A549 (cell line): ENCODE results near the gene UFD1. TPM values are rescaled to one million over a fixed set of nuclear protein-coding genes. Genes with fewer than 3 reads are reported as not detected.

Experiments used
- ATAC-seq, 2 experiments: fragments of 200-7000 bp in 1 of 2; fragments of >200 bp in 1 of 2; cut with Nextera tagmentation in 1 of 2; cut with Tn5 transposase in 1 of 2; 3 replicates each; pipeline versions ENCODE4 v1.8.0 to v1.9.1; 2018 to 2020; ENCODE audit warnings: mild to moderate bottlenecking in 1 of 2, moderate library complexity in 1 of 2
- CTCF ChIA-PET: fragments of 300-600 bp; sonication (Branson Sonifier 250); formaldehyde crosslinking; extraction: SDS; loops from one replicate; lab custom pipeline; 2021; ENCODE audit warnings: antibody characterized with exemption, inconsistent platforms; lab: Yijun Ruan, JAX
- POLR2A ChIA-PET: fragments of 350-600 bp; formaldehyde crosslinking; extraction: SDS; loops from one replicate; lab custom pipeline; 2021; ENCODE audit warnings: antibody characterized with exemption, inconsistent platforms; lab: Yijun Ruan, JAX
- DNase-seq, 2 experiments: peaks; one replicate each; pipeline versions ENCODE4 v3.0.0 to v3.0.0-alpha.2; 2011 to 2016; ENCODE audit warnings: low read depth in 1 of 2, low spot score in 1 of 2
- FAIRE-seq: peaks from 2 replicates; lab custom pipeline; 2011; peaks lifted over from hg19 to GRCh38; lab: Jason Lieb, UNC
- H3K27ac ChIP-seq, 2 experiments: fragments of >200 bp; sonication (Bioruptor Twin); formaldehyde crosslinking; 3 replicates each; pipeline ENCODE4 v1.5.1; 2016 to 2017
- H3K4me1 ChIP-seq: fragments of >200 bp; sonication (Bioruptor Twin); formaldehyde crosslinking; 3 replicates; pipeline ENCODE4 v1.6.1; 2016
- H3K4me2 ChIP-seq: fragments of >200 bp; sonication (Bioruptor Twin); formaldehyde crosslinking; 3 replicates; pipeline ENCODE4 v1.6.1; 2016
- H3K4me3 ChIP-seq: fragments of >200 bp; sonication (Bioruptor Twin); formaldehyde crosslinking; 3 replicates; pipeline ENCODE4 v1.5.1; 2016
- H3K9me3 ChIP-seq: fragments of >200 bp; sonication (Bioruptor Twin); formaldehyde crosslinking; 3 replicates; pipeline ENCODE4 v1.6.1; 2016
- CBX8 ChIP-seq: fragments of 200-600 bp; sonication (generic); IDR thresholded peaks from 2 replicates; pipeline ENCODE4 v1.6.1; 2016
- CHD2 ChIP-seq: fragments of 150-350 bp; IDR thresholded peaks from 2 replicates; pipeline ENCODE4 v1.6.1; 2014; ENCODE audit warnings: low read length; ENCODE audit not compliant: partially characterized antibody
- CHD4 ChIP-seq: fragments of 200-600 bp; sonication (generic); IDR thresholded peaks from 2 replicates; pipeline ENCODE4 v1.6.1; 2016; ENCODE audit warnings: antibody characterized with exemption, mild to moderate bottlenecking, borderline replicate concordance
- EHMT2 ChIP-seq: fragments of 200-600 bp; sonication (generic); IDR thresholded peaks from 2 replicates; pipeline ENCODE4 v1.6.1; 2016; ENCODE audit warnings: antibody characterized with exemption, low read depth, mild to moderate bottlenecking, moderate library complexity
- EP300 ChIP-seq, 2 experiments: fragments of >200 bp; sonication (Bioruptor Twin); formaldehyde crosslinking; IDR thresholded peaks; 2 replicates in 1 of 2; 3 replicates in 1 of 2; pipeline ENCODE4 v1.6.1; 2016 to 2017
- ESRRA ChIP-seq: fragments of 150-350 bp; IDR thresholded peaks from 2 replicates; pipeline ENCODE4 v1.6.1; 2014; ENCODE audit warnings: mild to moderate bottlenecking, low read length, borderline replicate concordance
- FOXS1 ChIP-seq: fragments of 250-450 bp; sonication (Bioruptor Pico); IDR thresholded peaks from 2 replicates; pipeline ENCODE4 v1.5.0; 2020; ENCODE audit warnings: mild to moderate bottlenecking, moderate library complexity
- HEYL ChIP-seq: fragments of 250-450 bp; sonication (Bioruptor Pico); IDR thresholded peaks from 2 replicates; pipeline ENCODE4 v1.8.0; 2021; ENCODE audit warnings: mild to moderate bottlenecking, moderate library complexity
- HOXA7 ChIP-seq: fragments of 250-450 bp; sonication (Bioruptor Pico); IDR thresholded peaks from 2 replicates; pipeline ENCODE4 v1.5.0; 2020; ENCODE audit warnings: mild to moderate bottlenecking, moderate library complexity
- JUN ChIP-seq, 2 experiments: fragments of >200 bp; sonication (Bioruptor Twin); formaldehyde crosslinking; IDR thresholded peaks; 2 replicates in 1 of 2; 3 replicates in 1 of 2; pipeline ENCODE4 v1.6.1; 2016 to 2017
- KDM5A ChIP-seq: fragments of 200-600 bp; sonication (generic); IDR thresholded peaks from 2 replicates; pipeline ENCODE4 v1.6.1; 2016; ENCODE audit warnings: antibody characterized with exemption, mild to moderate bottlenecking
- MAFK ChIP-seq: fragments of 450-650 bp; IDR thresholded peaks from 2 replicates; pipeline ENCODE4 v1.6.1; 2014; ENCODE audit not compliant: partially characterized antibody
- MAZ ChIP-seq: fragments of 150-350 bp; IDR thresholded peaks from 2 replicates; pipeline ENCODE4 v1.6.1; 2014; ENCODE audit warnings: antibody characterized with exemption, low read depth, low read length, borderline replicate concordance
- MYC ChIP-seq: IDR thresholded peaks from 2 replicates; pipeline ENCODE4 v1.6.1; 2012; ENCODE audit warnings: mild to moderate bottlenecking, inconsistent platforms, low read length, improper control_type of control experiment, borderline replicate concordance
- NPAS2 ChIP-seq: fragments of 250-450 bp; sonication (Bioruptor Pico); IDR thresholded peaks from 2 replicates; pipeline ENCODE4 v1.8.0; 2022; ENCODE audit warnings: mild to moderate bottlenecking, moderate library complexity, borderline replicate concordance
- PHF8 ChIP-seq: fragments of 200-600 bp; sonication (generic); IDR thresholded peaks from 2 replicates; pipeline ENCODE4 v1.6.1; 2016; ENCODE audit warnings: low read depth, mild to moderate bottlenecking, antibody characterized with exemption, moderate library complexity, borderline replicate concordance
- RARB ChIP-seq: fragments of 250-450 bp; sonication (Bioruptor Pico); IDR thresholded peaks from 2 replicates; pipeline ENCODE4 v1.8.0; 2021; ENCODE audit warnings: mild to moderate bottlenecking, moderate library complexity
- RCOR1 ChIP-seq: fragments of 150-350 bp; IDR thresholded peaks from 2 replicates; pipeline ENCODE4 v1.6.1; 2014; ENCODE audit warnings: antibody characterized with exemption, low read length, low read depth
- RFX5 ChIP-seq: fragments of 450-650 bp; IDR thresholded peaks from 2 replicates; pipeline ENCODE4 v1.7.1; 2014; ENCODE audit warnings: antibody characterized with exemption, mild to moderate bottlenecking, moderate library complexity
- RNF2 ChIP-seq: fragments of 200-600 bp; sonication (generic); IDR thresholded peaks from 2 replicates; pipeline ENCODE4 v1.6.1; 2016; ENCODE audit warnings: low read depth, mild to moderate bottlenecking, antibody characterized with exemption, moderate library complexity, borderline replicate concordance
- SMC3 ChIP-seq: fragments of >200 bp; sonication (Bioruptor Twin); formaldehyde crosslinking; IDR thresholded peaks from 3 replicates; pipeline ENCODE4 v1.6.1; 2018; ENCODE audit warnings: inconsistent platforms
- SREBF2 ChIP-seq: fragments of 450-650 bp; IDR thresholded peaks from 2 replicates; pipeline ENCODE4 v1.6.1; 2014; ENCODE audit warnings: mild to moderate bottlenecking, moderate library complexity
- TFCP2L1 ChIP-seq: fragments of 250-450 bp; sonication (Bioruptor Pico); IDR thresholded peaks from 2 replicates; pipeline ENCODE4 v1.5.0; 2021; ENCODE audit warnings: mild to moderate bottlenecking
- TP53 ChIP-seq: fragments of 250-450 bp; sonication (Bioruptor Pico); IDR thresholded peaks from 2 replicates; pipeline ENCODE4 v1.5.0; 2021; ENCODE audit warnings: mild to moderate bottlenecking, moderate library complexity
- ZC3H11A ChIP-seq: fragments of 450-650 bp; IDR thresholded peaks from 2 replicates; pipeline ENCODE4 v1.6.1; 2014; ENCODE audit warnings: antibody characterized with exemption, mild to moderate bottlenecking
- ZSCAN20 ChIP-seq: fragments of 250-450 bp; sonication (Bioruptor Pico); IDR thresholded peaks from 2 replicates; pipeline ENCODE4 v1.8.0; 2022; ENCODE audit warnings: mild to moderate bottlenecking, moderate library complexity
- WGBS: methylation state at CpG from one replicate; pipeline ENCODE4 v1.1.6; 2017; ENCODE audit errors: missing lambda C conversion rate; 5-methylcytosine and 5-hydroxymethylcytosine counted together
- polyA plus RNA-seq, 4 experiments: library from polyadenylated mRNA; depleted of rRNA in 3 of 4; stranded (reverse); fragments of >200 nt; fragmentation: RNase III in 1 of 4; extraction: RNeasy Plus Mini Kit Qiagen cat#74134 plus additional on column Dnase treatment in 1 of 4; gene quantifications; 2 replicates in 3 of 4; 3 replicates in 1 of 4; pipeline ENCODE4 v1.2.3, GENCODE V29; 2011 to 2017
- TF ChIP-seq, protein P1 (sequence below): fragments of >200 bp; sonication (Bioruptor Twin); formaldehyde crosslinking; IDR thresholded peaks from 3 replicates; pipeline ENCODE4 v1.5.1; 2016
- TF ChIP-seq, protein P2 (sequence below): fragments of >200 bp; sonication (Bioruptor Twin); formaldehyde crosslinking; IDR thresholded peaks from 2 replicates; pipeline ENCODE4 v1.6.1; 2016
- TF ChIP-seq, protein P3 (sequence below): fragments of >200 bp; sonication (Bioruptor Twin); formaldehyde crosslinking; IDR thresholded peaks from 3 replicates; pipeline ENCODE4 v1.6.1; 2016
- TF ChIP-seq, protein P4 (sequence below): IDR thresholded peaks from 2 replicates; pipeline ENCODE4 v1.6.1; 2012; ENCODE audit warnings: low read depth, borderline replicate concordance

Gene UFD1
- polyA plus RNA-seq, 2 of the 4 experiments (the other 2 are of a cell fraction): 95.4 to 96.1 TPM

DNA sequence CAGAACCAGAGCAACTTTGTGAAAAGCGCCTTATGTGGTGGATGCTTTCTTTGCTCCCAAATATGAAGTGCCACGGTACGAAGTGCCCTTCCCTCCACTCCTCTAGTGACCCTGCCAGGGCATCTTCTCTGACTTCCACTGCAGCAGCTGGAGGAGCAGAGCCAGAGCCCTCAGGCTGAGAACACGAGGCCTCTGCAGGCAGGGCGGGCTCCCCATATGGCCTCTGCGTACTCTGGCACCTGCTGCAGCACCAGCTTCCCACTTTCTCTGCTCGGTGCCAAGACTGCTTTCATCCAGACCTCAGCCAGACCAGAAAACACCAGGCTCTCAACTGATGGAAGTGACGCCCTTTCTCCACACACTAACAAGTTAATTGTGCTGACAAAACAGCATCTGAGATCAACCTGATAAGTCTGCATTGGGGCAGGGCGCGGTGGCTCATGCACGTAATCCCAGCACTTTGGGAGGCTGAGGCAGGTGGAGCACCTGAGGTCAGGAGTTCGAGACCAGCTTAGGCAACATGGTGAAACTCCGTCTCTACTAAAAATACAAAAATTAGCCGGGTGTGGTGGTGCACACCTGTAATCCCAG is 12.8 kb downstream of the UFD1 start:
- Histone ChIP-seq H3K4me2 (no peak overlapping the region), H3K4me1 (no peaks in the 10 kb centered on the region), H3K27ac (no peak overlapping the region), H3K9me3 (no peaks in the 10 kb centered on the region), H3K4me3 (no peak overlapping the region)
- ATAC-seq (no peak), FAIRE-seq (no peak), DNase-seq (no peak)
- POLR2A ChIA-PET: no interaction called here
- 92% methylated on average over 14 of the region's 14 CpGs for WGBS
- CTCF ChIA-PET: interaction anchor here (0.9 to 1.4 kb wide), 2 partner anchors 12 to 286 kb away, joined by 3 to 4 read pairs; no protein-coding TSS in a partner anchor
- no peak for TF ChIP-seq SREBF2
- no peak for TF ChIP-seq NPAS2 (CRISPR knock-in tag)
- TF ChIP-seq HEYL (CRISPR knock-in tag): no peak
- TF ChIP-seq, protein P1, sequence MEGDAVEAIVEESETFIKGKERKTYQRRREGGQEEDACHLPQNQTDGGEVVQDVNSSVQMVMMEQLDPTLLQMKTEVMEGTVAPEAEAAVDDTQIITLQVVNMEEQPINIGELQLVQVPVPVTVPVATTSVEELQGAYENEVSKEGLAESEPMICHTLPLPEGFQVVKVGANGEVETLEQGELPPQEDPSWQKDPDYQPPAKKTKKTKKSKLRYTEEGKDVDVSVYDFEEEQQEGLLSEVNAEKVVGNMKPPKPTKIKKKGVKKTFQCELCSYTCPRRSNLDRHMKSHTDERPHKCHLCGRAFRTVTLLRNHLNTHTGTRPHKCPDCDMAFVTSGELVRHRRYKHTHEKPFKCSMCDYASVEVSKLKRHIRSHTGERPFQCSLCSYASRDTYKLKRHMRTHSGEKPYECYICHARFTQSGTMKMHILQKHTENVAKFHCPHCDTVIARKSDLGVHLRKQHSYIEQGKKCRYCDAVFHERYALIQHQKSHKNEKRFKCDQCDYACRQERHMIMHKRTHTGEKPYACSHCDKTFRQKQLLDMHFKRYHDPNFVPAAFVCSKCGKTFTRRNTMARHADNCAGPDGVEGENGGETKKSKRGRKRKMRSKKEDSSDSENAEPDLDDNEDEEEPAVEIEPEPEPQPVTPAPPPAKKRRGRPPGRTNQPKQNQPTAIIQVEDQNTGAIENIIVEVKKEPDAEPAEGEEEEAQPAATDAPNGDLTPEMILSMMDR: no peak
- TF ChIP-seq CHD2: no peak
- no peak for TF ChIP-seq RCOR1
- no peak for TF ChIP-seq SMC3
- TF ChIP-seq, protein P2, sequence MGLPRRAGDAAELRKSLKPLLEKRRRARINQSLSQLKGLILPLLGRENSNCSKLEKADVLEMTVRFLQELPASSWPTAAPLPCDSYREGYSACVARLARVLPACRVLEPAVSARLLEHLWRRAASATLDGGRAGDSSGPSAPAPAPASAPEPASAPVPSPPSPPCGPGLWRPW: no peak
- TF ChIP-seq MYC: no peak
- TF ChIP-seq KDM5A: no peak
- TF ChIP-seq MAZ: no peak
- TF ChIP-seq MAFK: no peak
- no peak for TF ChIP-seq HOXA7 (CRISPR knock-in tag)
- TF ChIP-seq CHD4: no peak

DNA sequence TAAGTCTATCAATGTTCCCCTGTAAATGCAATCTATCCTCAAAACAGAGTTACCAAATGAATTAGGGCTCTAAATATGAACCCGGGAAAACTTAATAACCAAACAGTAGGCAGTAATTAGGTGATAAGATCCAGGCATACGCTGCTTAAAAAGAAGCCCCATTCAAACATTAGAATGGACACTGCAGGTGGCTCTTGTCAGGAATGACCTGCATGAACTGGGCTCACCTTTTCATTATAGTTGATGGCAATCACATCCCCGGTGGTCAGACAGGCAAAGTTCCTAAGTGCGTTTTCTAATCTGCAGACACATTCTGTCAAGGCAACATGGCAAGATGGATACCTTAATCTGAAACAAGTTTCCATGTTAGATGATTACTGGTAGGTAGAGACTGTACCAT is 14.0 kb downstream of the UFD1 start:
- 93% methylated on average over 4 of the region's 4 CpGs for WGBS
- FAIRE-seq (no peak), ATAC-seq (no peak), DNase-seq (no peak)
- no peak overlapping the region for H3K4me2 ChIP-seq
- H3K9me3 ChIP-seq: no peaks in the 10 kb centered on the region
- no peak overlapping the region for H3K4me3 ChIP-seq
- no peak for TF ChIP-seq ESRRA
- no peak for TF ChIP-seq KDM5A
- no peak for TF ChIP-seq TFCP2L1 (CRISPR knock-in tag)
- no peak for TF ChIP-seq CHD2
- no peak for TF ChIP-seq RARB
- TF ChIP-seq, protein P3, sequence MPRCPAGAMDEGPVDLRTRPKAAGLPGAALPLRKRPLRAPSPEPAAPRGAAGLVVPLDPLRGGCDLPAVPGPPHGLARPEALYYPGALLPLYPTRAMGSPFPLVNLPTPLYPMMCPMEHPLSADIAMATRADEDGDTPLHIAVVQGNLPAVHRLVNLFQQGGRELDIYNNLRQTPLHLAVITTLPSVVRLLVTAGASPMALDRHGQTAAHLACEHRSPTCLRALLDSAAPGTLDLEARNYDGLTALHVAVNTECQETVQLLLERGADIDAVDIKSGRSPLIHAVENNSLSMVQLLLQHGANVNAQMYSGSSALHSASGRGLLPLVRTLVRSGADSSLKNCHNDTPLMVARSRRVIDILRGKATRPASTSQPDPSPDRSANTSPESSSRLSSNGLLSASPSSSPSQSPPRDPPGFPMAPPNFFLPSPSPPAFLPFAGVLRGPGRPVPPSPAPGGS: no peak
- TF ChIP-seq, protein P4, sequence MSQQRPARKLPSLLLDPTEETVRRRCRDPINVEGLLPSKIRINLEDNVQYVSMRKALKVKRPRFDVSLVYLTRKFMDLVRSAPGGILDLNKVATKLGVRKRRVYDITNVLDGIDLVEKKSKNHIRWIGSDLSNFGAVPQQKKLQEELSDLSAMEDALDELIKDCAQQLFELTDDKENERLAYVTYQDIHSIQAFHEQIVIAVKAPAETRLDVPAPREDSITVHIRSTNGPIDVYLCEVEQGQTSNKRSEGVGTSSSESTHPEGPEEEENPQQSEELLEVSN: no peak
- TF ChIP-seq EHMT2: no peak
- no peak for TF ChIP-seq ZC3H11A
- no peak for TF ChIP-seq JUN (IDR thresholded peaks at IDR 0.05)
- no peak for TF ChIP-seq RFX5
- TF ChIP-seq EP300 (IDR thresholded peaks at IDR 0.05): no peak
- no peak for TF ChIP-seq RNF2
- no peak for TF ChIP-seq FOXS1 (CRISPR knock-in tag)
- TF ChIP-seq HOXA7 (CRISPR knock-in tag): no peak
- TF ChIP-seq PHF8: no peak
- no peak for TF ChIP-seq CBX8
- TF ChIP-seq ZSCAN20 (CRISPR knock-in tag): no peak
- no peak for TF ChIP-seq TP53 (CRISPR knock-in tag)
- ChIA-PET CTCF (interaction anchor here (0.5 to 0.8 kb wide), 2 partner anchors 13 to 230 kb away, joined by 3 read pairs; no protein-coding TSS in a partner anchor), POLR2A (no interaction called here)
- H3K27ac ChIP-seq: no peak overlapping the region
- no peaks in the 10 kb centered on the region for H3K4me1 ChIP-seq
